Nephron progenitor cell (in vitro differentiated cells): ENCODE measurements around the gene KNOP1.

Experiments used
- DNase-seq: peaks from one replicate; pipeline ENCODE4 v3.0.0; 2021
- H3K27ac Mint-ChIP-seq: 2 replicates; pipeline ENCODE4 v1.8.0; 2021; ENCODE audit warnings: mild to moderate bottlenecking, moderate library complexity, mixed read lengths
- H3K27me3 Mint-ChIP-seq: 2 replicates; pipeline ENCODE4 v1.8.0; 2021; ENCODE audit warnings: mild to moderate bottlenecking, low read depth, mixed read lengths; ENCODE audit not compliant: poor library complexity
- H3K36me3 Mint-ChIP-seq: 2 replicates; pipeline ENCODE4 v1.8.0; 2021; ENCODE audit warnings: low read depth, mixed read lengths
- H3K4me1 Mint-ChIP-seq: 2 replicates; pipeline ENCODE4 v1.8.0; 2021; ENCODE audit warnings: mixed read lengths
- H3K4me3 Mint-ChIP-seq: 2 replicates; pipeline ENCODE4 v1.8.0; 2021; ENCODE audit warnings: mild to moderate bottlenecking, moderate library complexity, mixed read lengths
- H3K9me3 Mint-ChIP-seq: 2 replicates; pipeline ENCODE4 v1.8.0; 2021; ENCODE audit warnings: mild to moderate bottlenecking, moderate library complexity, mixed read lengths
- TF ChIP-seq, protein P1 (sequence below): fragments of 200-600 bp; sonication (generic); IDR thresholded peaks from 2 replicates; pipeline ENCODE4 v1.5.0; 2021; ENCODE audit warnings: antibody characterized with exemption

KNOP1 gene

DNA sequence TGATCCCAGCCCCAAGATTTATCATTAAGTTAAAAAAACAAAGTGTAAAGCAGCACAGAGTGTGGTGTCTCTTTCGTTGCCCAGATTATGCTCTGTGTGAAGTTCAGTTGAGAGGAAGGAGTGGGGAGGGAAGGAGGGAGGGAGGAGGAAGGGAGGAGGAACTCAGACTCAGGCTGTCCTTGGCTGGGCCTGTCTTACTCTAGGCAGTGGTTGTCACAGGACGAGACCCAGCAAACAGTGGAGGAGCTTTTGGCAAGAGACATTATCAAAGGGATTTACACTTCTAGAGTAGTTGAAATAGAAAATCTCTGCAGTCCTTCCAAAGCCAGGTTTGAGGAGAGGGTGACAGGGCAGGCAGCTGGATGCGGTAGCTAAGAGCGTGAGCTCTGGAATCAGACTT lies 27.8 kb downstream of the KNOP1 start:
- peaks cover 21% of the 10 kb centered on the region for H3K4me1 Mint-ChIP-seq
- DNase-seq = no peak
- TF ChIP-seq, protein P1, sequence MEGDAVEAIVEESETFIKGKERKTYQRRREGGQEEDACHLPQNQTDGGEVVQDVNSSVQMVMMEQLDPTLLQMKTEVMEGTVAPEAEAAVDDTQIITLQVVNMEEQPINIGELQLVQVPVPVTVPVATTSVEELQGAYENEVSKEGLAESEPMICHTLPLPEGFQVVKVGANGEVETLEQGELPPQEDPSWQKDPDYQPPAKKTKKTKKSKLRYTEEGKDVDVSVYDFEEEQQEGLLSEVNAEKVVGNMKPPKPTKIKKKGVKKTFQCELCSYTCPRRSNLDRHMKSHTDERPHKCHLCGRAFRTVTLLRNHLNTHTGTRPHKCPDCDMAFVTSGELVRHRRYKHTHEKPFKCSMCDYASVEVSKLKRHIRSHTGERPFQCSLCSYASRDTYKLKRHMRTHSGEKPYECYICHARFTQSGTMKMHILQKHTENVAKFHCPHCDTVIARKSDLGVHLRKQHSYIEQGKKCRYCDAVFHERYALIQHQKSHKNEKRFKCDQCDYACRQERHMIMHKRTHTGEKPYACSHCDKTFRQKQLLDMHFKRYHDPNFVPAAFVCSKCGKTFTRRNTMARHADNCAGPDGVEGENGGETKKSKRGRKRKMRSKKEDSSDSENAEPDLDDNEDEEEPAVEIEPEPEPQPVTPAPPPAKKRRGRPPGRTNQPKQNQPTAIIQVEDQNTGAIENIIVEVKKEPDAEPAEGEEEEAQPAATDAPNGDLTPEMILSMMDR = no peak
- peaks cover 7% of the 10 kb centered on the region for H3K9me3 Mint-ChIP-seq
- H3K27ac Mint-ChIP-seq = peak overlapping the region; percentile 29
- no peak overlapping the region for H3K4me3 Mint-ChIP-seq
- H3K27me3 Mint-ChIP-seq = no peaks in the 10 kb centered on the region
- H3K36me3 Mint-ChIP-seq = peaks cover 67% of the 10 kb centered on the region

DNA sequence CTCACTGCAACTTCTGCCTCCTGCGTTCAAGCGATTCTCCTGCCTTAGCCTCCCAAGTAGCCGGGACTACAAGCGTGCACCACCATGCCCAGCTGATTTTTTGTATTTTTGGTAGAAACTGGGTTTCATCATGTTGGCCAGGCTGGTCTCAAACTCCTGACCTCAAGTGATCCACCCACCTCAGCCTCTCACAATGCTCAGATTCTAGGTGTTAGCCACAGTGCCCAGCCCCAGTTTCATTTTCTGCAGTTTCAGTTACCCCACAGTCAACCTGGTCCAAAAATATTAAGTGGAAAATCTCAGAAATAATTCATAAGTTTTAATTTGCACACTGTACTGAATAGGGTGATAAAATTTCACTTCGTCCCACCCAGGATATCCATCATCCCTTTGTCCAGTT lies 28.7 kb downstream of the KNOP1 start:
- no peak overlapping the region for H3K4me3 Mint-ChIP-seq
- no peaks in the 10 kb centered on the region for H3K27me3 Mint-ChIP-seq
- H3K9me3 Mint-ChIP-seq = peaks cover 10% of the 10 kb centered on the region
- H3K4me1 Mint-ChIP-seq = peaks cover 21% of the 10 kb centered on the region
- no peak for DNase-seq
- no peak overlapping the region for H3K27ac Mint-ChIP-seq
- TF ChIP-seq, protein P1 = no peak
- H3K36me3 Mint-ChIP-seq = peaks cover 70% of the 10 kb centered on the region

DNA sequence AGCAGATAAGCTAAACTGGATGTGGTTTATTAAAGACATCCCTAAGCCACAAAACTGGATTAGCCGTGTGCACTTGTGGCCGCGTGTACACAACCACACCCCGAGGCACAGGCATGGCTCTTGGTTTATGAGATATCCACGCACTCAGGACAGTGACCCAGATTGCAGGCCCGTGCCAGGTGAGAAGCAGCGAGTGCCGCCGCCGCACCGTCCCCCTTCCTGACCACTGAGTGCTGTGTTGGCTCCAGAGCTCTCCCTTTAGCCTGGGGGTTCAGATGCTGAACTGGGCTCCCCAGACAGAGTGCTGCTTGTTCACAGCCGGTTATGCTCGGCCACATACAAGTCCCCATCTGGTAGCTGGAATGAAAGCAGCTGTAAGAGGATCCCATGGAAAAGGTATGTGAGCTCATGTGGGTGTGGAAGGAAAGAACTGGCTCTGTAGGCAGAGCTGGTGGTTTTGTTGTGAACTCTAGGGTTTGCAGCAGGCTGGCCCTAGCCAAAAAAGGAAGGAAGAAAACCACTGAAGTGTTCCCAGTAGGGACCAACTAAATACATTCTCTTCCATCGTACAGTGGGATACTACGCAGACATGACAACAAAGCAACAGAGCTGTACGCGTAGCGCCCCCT lies 29.5 kb downstream of the KNOP1 start:
- no peak overlapping the region for H3K4me3 Mint-ChIP-seq
- TF ChIP-seq, protein P1 = no peak
- peaks cover 10% of the 10 kb centered on the region for H3K9me3 Mint-ChIP-seq
- DNase-seq = no peak
- no peaks in the 10 kb centered on the region for H3K27me3 Mint-ChIP-seq
- peak overlapping the region; percentile 45 for H3K27ac Mint-ChIP-seq
- H3K36me3 Mint-ChIP-seq = peaks cover 71% of the 10 kb centered on the region
- peaks cover 21% of the 10 kb centered on the region for H3K4me1 Mint-ChIP-seq

DNA sequence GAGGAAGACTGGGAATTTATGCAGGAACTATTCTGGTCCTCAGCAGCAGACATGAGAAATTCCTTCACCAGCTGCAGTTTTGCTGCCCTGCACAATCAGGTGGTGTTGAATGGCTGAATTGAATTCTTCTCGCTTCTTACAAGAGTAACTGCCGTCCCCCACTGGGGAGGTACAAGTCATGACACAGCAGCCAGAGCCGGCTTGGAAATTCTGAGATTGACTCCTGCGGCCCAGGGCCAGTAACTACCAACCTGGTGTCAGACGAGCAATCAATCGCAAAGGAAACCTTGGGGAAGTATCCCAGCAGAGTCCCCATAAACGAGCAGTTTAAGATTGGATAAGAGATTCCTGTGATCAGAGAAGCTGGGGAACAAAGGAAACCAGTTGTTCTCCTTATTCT lies 30.7 kb downstream of the KNOP1 start:
- TF ChIP-seq, protein P1 = no peak
- DNase-seq = no peak
- H3K27me3 Mint-ChIP-seq = no peaks in the 10 kb centered on the region
- H3K4me1 Mint-ChIP-seq = peaks cover 21% of the 10 kb centered on the region
- peak overlapping the region; percentile 92 for H3K27ac Mint-ChIP-seq
- H3K4me3 Mint-ChIP-seq = no peak overlapping the region
- peaks cover 10% of the 10 kb centered on the region for H3K9me3 Mint-ChIP-seq
- peaks cover 73% of the 10 kb centered on the region for H3K36me3 Mint-ChIP-seq

DNA sequence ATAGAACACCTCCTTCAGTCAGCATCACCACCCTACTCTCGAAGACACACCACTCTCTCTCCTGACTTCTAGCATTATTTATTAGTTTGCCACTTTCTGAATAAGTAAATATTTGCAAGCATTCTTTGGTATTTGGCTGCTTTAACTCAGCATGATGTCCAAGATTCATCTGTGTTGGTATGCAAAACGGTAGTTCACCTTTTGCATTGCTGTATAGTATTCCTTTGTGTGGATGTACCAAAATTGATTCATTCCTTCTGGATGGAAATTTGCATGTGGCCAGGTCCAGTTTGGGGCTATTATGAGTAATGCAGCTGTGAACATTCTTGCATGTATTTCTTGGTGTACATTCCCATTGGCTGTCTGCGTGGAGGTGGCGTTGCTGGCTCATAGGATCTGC lies 32.9 kb downstream of the KNOP1 start:
- TF ChIP-seq, protein P1 = no peak
- Mint-ChIP-seq H3K4me1 (peaks cover 32% of the 10 kb centered on the region), H3K4me3 (no peak overlapping the region), H3K27me3 (no peaks in the 10 kb centered on the region), H3K27ac (no peak overlapping the region), H3K9me3 (peaks cover 10% of the 10 kb centered on the region), H3K36me3 (peaks cover 61% of the 10 kb centered on the region)
- no peak for DNase-seq

DNA sequence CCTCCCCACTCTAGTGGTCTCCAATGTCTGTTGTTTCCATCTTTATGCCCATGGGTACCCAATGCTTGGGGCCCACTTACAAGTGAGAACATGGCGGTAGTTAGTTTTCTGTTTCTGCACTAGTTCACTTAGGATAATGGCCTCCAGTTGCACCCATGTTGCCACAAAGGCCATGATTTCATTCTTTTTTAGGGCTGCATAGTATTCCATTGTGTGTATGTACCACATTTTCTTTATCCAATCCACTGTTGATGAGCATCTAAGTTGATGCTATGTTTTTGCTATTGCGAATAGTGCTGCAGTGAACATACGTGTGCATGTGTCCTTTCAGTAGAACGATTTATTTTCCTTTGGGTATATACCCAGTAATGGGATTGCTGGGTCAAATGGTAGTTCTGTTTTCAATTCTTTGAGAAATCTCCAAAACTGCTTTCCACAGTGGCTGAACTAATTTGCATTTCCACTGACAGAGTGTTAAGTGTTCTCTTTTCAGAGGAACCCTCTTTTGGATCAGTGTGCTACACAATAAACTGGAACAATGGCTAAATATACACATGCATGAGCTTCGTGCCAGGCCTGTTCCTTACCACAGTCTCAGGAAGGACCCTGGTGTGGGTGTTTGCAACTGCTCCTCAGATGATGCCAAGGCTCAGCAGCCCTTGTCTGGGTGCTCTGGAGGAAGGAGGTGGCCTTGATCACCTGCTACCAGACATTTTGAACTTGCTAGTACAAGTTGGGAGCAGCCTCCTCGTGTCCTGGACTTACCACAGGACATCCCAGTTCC lies 34.4 kb downstream of the KNOP1 start:
- H3K27me3 Mint-ChIP-seq = no peaks in the 10 kb centered on the region
- H3K36me3 Mint-ChIP-seq = peaks cover 55% of the 10 kb centered on the region
- no peak for DNase-seq
- H3K9me3 Mint-ChIP-seq = peaks cover 10% of the 10 kb centered on the region
- H3K4me3 Mint-ChIP-seq = no peak overlapping the region
- H3K27ac Mint-ChIP-seq = no peak overlapping the region
- TF ChIP-seq, protein P1 = no peak
- H3K4me1 Mint-ChIP-seq = peaks cover 34% of the 10 kb centered on the region
